DOHH2 (cell line): ENCODE measurements around the gene GUCA1A.

ENCODE experiments used
- EZH2phosphoT487 ChIP-seq: fragments of 200-600 bp; sonication (generic); IDR thresholded peaks from 2 replicates; pipeline ENCODE4 v1.6.1; 2017; ENCODE audit warnings: borderline replicate concordance, mild to moderate bottlenecking, antibody characterized with exemption, low read length, moderate library complexity, mixed read lengths
- TF ChIP-seq, protein P1 (sequence below): fragments of 200-600 bp; sonication (generic); IDR thresholded peaks from one replicate; pipeline ENCODE4 v1.5.1; 2014; ENCODE audit warnings: antibody characterized with exemption, mild to moderate bottlenecking, low read depth, low read length; ENCODE audit not compliant: poor library complexity, severe bottlenecking

GRCh38 chr6:42123379-42124103, 49.6 kb upstream of the GUCA1A start:
- TF ChIP-seq, protein P1, sequence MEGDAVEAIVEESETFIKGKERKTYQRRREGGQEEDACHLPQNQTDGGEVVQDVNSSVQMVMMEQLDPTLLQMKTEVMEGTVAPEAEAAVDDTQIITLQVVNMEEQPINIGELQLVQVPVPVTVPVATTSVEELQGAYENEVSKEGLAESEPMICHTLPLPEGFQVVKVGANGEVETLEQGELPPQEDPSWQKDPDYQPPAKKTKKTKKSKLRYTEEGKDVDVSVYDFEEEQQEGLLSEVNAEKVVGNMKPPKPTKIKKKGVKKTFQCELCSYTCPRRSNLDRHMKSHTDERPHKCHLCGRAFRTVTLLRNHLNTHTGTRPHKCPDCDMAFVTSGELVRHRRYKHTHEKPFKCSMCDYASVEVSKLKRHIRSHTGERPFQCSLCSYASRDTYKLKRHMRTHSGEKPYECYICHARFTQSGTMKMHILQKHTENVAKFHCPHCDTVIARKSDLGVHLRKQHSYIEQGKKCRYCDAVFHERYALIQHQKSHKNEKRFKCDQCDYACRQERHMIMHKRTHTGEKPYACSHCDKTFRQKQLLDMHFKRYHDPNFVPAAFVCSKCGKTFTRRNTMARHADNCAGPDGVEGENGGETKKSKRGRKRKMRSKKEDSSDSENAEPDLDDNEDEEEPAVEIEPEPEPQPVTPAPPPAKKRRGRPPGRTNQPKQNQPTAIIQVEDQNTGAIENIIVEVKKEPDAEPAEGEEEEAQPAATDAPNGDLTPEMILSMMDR = no peak
- no peak for TF ChIP-seq EZH2phosphoT487
